HG03469 (cell line): ENCODE measurements around the gene DYNC1I1.
A peak's percentile ranks its signal among the peaks of the same experiment; 100 is the strongest.

Source experiments
- ATAC-seq: cut with Tn5 transposase; IDR thresholded peaks from one replicate; pipeline ENCODE4 v1.9.1; 2021; ENCODE audit warnings: mild to moderate bottlenecking, moderate library complexity, moderate number of reproducible peaks; ENCODE audit not compliant: unreplicated experiment

DYNC1I1 gene

GRCh38 chr7:95788884-95789283, 16.5 kb downstream of the DYNC1I1 start:
- ATAC-seq: no peak

GRCh38 chr7:95793658-95794057, 21.3 kb downstream of the DYNC1I1 start:
- no peak for ATAC-seq

GRCh38 chr7:95794917-95795515, 22.7 kb downstream of the DYNC1I1 start:
- peak; percentile 83 for ATAC-seq

GRCh38 chr7:95796617-95797016, 24.3 kb downstream of the DYNC1I1 start:
- no peak for ATAC-seq

GRCh38 chr7:95798401-95798930, 26.1 kb downstream of the DYNC1I1 start:
- ATAC-seq: no peak

GRCh38 chr7:95800787-95801186, 28.4 kb downstream of the DYNC1I1 start:
- ATAC-seq: no peak

- ATAC-seq: no peak
Observed at GRCh38 chr7:95802270-95802669, 29.9 kb downstream of the DYNC1I1 start.

- ATAC-seq: no peak
Observed at GRCh38 chr7:95804052-95804451, 31.7 kb downstream of the DYNC1I1 start.

GRCh38 chr7:95805909-95806308, 33.6 kb downstream of the DYNC1I1 start:
- ATAC-seq: no peak

- no peak for ATAC-seq
Observed at GRCh38 chr7:95808396-95808795, 36.0 kb downstream of the DYNC1I1 start.

GRCh38 chr7:95811846-95812445, 39.6 kb downstream of the DYNC1I1 start:
- no peak for ATAC-seq

- ATAC-seq: no peak
Observed at GRCh38 chr7:95814721-95815120, 42.4 kb downstream of the DYNC1I1 start.

- ATAC-seq: no peak
Observed at GRCh38 chr7:95817866-95818640, 45.7 kb downstream of the DYNC1I1 start.

- ATAC-seq: no peak
Observed at GRCh38 chr7:95820778-95821177, 48.4 kb downstream of the DYNC1I1 start.

- no peak for ATAC-seq
Observed at GRCh38 chr7:95822717-95823116, 50.4 kb downstream of the DYNC1I1 start.

- ATAC-seq: no peak
Observed at GRCh38 chr7:95824616-95825015, 52.3 kb downstream of the DYNC1I1 start.

GRCh38 chr7:95828824-95829790, 56.8 kb downstream of the DYNC1I1 start:
- no peak for ATAC-seq

GRCh38 chr7:95840953-95841950, 68.9 kb downstream of the DYNC1I1 start:
- ATAC-seq: peak; percentile 99

- no peak for ATAC-seq
Observed at GRCh38 chr7:95843286-95843685, 70.9 kb downstream of the DYNC1I1 start.
